Fibroblast of the conjunctiva (primary cell): ENCODE data around the gene OPTN.

Experiments used
- DNase-seq: peaks from one replicate; pipeline ENCODE4 v3.0.0-alpha.2; 2010; ENCODE audit warnings: low read depth

Gene OPTN

DNA sequence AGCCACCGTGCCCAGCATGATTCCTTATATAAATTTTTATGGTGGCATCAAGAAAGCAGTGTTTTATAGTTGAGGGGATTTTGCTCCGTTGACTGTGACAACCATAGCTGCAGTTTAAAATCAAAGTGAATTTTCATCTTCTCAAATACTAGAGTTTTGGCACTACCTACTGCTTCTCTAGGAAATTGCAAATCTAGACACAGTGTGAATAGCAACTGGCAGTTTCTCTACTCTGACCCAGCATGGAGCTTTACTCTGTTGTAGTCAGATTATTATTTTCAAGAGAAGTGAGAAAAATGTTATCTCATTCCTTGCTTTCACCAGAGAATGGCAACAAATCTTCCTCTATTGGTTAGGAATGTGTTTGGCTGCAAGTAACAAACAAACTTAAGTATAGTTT is 84.3 kb downstream of the OPTN start:
- no peak for DNase-seq

DNA sequence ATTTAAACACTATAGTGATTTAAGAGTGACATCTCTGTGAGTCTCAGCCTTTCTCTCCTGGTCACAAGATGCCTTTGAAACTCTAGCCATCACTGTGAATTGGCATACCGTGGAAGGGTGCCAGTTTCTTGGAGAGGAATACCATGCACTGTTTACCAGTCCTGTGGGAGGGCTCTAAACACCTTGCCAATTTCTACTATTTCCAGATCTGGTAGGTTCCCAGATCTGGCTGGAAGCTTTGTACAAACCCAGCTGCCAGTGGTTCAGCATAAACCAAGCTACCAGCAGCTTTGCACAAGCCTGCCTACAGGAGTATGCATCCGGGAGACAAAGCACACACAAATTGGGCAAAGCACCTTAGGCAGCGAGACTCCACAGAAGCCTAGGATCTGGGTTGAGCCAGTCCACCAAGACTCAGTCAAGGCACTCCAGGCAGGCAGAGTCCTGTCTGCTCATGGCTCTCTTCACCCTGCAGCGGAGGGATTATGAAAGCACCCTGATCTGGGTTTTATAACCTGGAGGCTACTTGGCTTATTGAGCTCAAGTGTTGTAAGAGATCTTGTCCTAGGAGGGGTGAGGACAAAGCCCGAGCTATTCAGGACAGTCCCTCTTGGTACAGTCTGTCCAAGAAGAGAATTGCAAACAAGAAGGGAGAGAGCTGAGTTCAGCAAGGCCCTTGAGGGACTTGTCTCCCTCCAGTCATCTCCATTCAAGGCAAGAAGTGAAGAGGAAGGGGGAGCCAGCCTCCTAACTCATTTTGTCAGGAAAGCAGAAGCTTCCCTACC is 85.0 kb downstream of the OPTN start:
- no peak for DNase-seq

DNA sequence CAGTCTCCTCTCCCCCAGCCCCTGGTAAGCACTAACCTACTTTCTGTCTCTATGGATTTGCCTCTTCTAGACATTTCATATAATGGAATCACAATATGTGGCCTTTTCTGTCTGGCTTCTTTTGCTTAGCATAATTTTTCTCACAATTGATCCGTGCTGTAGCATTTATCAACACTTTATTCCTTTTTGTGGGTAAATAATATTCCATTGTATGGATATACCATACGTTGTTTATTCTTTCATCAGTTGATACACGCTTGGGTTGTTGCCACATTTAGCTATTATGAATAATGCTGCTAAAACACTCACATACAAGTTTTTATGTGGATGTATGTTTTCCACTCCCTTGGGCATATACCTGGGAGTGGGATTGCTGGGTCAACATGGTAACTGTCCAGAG is 87.2 kb downstream of the OPTN start:
- no peak for DNase-seq
